Amygdala (tissue), 56 donors: ENCODE measurements around the gene PGAM5.
A peak's percentile ranks its signal among the peaks of the same experiment; 100 is the strongest.
"Not testable (repeated sequence)": the region's sequence is repeated elsewhere in the genome, so short reads cannot be mapped to it uniquely, and the experiment has no call there.

Experiments used
- DNase-seq, 56 donors: peaks; one replicate each; lab custom pipeline; 2025; lab: John Stamatoyannopoulos, UW

The PGAM5 gene

GRCh38 chr12:132741620-132742019 is 31.0 kb downstream of the PGAM5 start:
- DNase-seq, result no peak

GRCh38 chr12:132743831-132744230 is 33.2 kb downstream of the PGAM5 start:
- no peak for DNase-seq

DNA sequence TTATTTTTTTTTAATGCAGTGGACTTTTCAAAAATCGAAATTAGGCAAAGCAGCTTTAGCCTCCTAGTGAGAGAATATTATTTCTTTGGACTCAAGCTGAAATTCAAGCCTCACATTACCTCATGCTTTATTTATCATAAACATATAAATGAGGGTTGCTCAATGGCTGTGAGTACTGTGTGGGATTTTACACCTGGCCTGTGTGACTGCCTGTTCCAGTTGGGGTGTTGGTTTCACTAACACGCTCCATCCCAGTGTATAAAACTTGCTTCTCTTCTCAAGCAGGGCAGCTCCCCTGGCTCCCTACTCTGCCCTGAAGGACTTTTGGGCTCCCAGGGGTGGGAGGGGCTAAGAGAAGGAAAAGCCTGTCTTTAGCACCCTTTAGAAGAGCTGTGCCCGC is 36.0 kb downstream of the PGAM5 start:
- DNase-seq, result no peak

DNA sequence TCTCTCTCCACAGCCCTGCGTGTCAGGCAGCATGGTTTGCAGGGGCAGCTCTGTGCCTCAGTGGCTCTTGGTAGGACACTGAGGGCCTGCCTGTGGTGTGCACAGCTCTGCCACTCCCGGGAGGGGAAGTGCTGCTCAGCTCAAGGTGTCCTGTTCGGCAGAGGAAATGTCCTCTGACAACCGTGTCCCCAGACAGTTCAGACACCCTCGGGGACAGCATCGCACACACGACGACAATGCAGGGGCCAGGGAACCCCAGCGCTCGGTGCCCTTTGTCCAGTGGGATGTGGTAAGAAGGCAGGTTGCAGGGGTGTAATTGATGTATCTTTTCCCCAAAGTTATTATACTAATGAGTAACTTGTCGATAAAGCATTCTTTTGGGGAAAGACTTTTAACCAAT is 36.8 kb downstream of the PGAM5 start:
- DNase-seq, result no peak

DNA sequence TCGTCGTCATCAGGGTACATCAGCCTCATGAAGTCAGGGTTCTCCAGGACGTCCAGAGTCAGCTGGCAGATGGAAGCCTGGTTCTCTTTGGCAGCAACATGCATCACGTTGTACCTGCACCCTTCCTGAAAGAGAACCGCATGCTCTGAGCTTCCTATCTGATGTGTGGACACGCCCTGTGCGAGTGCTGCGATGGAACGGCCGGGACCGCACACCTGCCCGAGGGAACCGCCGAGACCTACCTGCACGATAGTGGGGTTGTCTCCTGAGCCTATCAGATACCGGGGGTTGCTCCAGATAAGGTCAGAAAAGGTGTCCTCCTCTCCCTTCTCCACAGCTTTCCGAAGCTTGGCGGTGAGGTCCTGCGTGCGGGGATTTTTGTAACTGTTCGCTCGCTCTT is 37.3 kb downstream of the PGAM5 start:
- no peak for DNase-seq

DNA sequence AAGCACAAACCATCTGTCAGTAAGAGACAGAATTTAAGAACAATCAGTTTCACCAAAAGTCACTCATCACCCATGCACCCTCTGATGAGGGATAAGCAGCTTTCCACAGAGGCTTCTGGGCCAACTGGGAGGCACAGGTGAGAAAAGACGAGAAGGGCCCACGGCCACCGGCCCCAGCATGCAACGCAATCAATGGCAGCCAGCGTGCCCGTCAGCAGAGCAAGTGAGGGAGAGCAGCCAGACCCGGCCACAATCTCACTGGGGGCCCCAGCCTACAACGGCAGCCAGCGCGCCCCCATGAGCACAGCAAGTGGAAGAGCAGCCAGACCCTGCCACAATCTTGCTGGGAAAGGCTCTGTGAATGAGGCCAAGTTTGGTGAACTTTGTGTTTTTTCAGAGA is 37.7 kb downstream of the PGAM5 start:
- no peak for DNase-seq

- DNase-seq, result not testable (repeated sequence)
These were observed 43.0 kb downstream of the PGAM5 start for GRCh38 chr12:132753670-132754069.

- no peak for DNase-seq
These were observed 43.7 kb downstream of the PGAM5 start for GRCh38 chr12:132754160-132754932.

- not testable (repeated sequence) for DNase-seq
These were observed 48.2 kb downstream of the PGAM5 start for GRCh38 chr12:132758825-132759224.

DNA sequence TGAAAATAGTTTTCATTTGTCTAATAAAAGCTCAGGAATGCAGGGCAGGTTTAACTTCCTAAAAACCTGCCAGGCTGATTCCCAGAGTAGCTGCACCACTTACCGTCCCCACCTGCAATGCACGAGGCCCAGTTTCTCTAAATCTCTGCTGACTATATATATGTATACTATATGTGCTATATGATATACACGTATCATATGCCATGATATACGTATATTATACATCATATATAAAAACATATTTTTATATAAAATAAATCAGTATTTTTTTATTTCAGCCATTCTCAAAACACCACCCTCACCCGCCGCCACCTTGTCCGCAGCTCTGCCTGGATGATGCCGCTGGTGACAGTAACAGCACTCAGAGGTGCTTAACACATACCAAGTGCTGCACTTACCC is 48.7 kb downstream of the PGAM5 start:
- no peak for DNase-seq

DNA sequence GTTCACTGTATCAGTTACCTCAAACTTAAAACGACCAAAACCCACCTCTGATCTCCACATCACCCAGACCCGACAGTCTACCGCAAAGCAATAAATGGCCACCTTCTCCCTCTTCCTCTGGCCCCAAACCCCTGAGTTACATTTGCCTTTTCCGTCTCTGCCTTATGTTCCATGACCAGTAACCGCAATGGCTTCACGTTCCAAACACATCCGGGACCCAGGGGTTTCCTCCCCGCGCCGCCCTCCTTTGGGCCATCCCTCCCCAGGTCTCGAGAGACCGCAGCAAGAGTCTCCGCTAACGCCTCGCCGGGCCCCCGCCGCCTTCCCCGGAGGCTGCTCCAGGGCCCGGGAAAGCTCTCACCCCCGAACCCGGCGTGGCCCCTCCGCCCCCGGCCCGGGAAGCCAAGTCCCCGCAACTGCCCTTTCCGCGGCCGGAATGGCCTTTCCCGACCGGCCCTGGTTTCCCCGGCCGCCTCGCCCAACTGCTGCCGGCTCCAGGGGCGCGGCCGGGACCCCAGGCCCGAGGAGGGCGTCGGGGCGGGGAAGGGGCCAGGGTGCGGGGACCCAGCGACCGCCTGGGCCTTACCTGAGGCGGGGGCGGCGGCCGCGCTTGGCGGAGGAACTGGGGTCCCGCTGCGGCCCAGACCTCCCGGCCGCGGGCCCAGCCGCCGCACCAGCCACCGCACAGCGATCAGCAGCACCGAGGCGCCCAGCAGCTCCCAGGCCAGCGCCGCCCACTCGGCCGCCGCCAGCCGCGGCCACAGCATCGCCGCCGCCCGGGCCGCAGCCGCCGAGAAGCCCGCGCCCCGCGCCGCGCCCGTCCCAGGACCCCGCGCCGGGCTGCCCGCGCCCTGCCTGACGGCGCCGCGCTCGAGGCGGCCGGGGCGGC is 50.6 kb downstream of the PGAM5 start, which contains the start of gene ANKLE2:
Gene ANKLE2 (minus strand): TSS at position 801 of the 889 bp plus-strand sequence. CDS start 34 bp downstream, at position 767.
- peak in 5 of 56 donors; percentile 55 to 74 (median 67) for DNase-seq

DNA sequence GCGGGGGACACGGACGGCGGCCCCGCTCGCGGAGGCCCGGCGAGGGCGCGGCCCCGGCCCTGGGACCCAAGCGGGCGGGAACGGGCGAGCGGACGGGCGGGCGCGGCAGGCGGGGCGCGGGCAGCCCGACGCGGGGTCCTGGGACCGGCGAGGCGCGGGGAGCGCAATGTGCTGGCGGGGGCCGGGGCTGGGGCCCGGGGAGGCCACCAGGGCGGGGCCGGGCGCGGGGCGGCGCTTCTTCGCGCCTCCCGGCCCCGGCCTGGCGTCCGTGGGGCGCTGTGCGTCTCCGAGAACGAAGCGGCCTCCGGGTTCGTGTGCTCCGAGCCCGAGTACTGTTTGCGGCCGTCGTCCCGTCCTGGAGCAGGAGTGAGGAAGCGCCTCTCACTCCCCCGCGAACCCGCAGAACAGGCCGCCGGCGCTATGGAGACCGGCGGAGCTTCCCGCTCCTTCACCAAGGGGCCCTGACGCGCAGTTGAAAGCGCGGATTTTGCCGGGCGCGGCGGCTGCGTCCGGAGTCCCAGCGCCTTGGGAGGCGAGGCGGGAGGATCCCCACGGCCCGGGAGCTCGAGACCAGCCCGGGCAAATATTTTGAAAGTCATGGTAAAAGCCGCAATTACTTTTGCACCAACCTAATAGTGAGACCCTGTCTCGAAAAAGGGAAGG is 51.4 kb downstream of the PGAM5 start:
- peak in 52 of 56 donors; percentile 14 to 84 (median 62) for DNase-seq

DNA sequence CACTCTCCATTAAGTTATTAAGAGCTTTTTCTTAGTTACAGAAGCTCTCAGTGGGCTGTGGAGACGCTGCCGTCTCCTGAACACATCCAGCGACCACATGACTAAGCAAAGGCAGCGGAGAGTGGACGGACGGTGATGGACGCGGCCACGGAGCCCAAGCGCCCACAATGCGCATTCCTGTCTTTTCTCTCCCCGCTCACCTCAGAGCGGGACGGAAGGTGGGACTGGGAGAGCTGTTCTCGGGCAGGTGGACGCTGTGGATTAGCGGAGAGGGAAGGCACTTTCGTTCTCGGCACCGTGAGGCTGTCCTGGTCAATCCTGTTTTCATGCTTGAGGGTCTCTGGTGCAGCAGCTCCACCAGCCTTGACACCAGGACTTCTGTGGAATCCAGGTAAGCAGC is 53.6 kb downstream of the PGAM5 start:
- no peak for DNase-seq

DNA sequence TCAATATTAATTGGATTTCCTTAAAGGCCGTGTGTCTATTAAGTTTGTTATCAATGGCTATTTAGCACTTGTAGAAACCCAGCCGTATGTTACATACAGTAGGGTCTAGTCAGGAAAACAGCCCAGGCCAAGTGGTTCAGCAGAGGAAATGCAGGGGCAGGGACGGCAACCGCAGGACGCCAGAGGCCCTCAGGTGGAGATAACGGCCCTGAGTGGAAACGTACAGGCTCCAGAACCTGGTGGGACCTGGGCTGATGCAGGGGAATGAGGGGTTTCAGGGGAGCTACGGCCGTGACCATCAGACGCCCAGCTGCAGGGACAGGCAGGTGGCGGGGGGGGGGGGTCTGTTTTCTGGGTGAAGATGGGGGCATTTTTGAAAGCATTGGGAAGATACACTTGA is 54.7 kb downstream of the PGAM5 start:
- DNase-seq, result no peak

DNA sequence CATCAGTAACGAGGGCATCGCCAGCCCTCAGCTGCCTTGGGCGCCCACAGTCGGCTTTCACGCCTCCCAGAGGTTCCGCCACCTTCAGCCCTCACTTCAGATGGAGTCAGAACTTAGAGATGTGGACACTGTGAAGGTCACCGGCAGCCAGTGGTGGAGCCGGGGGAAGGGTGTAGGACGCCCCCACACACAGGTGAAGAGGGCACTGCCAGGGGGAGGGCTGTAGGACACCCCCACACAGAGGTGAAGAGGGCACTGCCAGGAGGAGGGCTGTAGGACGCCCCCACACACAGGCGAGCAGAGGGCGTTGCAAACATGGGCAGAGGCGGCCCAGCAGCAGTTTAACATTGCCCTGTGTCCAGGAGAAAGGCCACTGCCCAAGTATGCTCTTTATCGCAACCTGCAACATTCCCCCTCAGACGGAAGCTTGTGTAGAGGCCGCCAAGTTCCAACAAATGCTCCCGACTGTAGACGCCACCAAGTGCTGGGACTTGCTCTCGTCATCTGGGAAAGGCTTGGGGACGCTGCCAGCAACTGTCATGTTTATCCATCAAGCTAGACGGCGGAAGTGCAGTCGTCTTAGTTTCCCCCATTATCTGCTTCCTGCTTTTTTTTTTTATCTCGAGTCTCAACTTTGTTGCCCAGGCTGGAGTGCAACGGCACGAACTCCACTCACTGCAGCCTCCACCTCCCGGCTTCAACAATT is 55.9 kb downstream of the PGAM5 start:
- DNase-seq, result peak in 7 of 56 donors; percentile 9 to 66 (median 21)

DNA sequence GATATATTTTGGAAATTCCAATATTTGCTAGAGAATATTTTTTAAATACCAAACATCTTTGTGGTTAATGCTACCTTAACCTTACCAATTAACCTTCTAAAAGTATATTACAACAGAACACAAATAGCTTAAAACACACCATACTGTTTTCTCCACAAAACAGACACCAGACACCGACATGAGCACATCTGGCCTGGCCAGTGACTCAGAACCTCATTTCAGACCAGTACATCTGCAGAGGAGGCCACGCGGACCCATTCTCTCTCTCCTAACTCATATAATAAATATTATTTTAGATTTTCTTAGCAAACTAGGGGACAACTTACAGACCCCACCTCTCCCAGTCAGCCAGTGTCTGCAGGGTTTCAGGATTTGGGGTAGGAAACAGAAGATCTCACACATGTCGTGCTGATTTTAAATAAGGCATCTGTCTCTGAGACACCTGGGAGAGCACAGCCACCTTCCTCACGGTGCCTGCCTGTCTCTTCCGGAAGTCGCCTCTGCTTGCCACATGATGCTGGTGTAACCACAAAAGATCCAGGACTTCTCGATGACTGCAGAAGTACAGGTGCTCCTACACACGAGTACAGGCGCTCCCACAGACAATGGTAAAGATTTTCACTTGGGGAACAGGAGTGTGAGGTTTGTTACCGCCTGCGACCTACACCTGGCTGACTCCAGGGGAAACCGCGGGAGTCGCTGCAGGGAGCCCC is 60.6 kb downstream of the PGAM5 start:
- no peak for DNase-seq
